HTR-8/SVneo (cell line): ENCODE measurements around the gene HDLBP.

Experiments used
- DNase-seq: peaks from one replicate; pipeline ENCODE4 v3.0.0; 2011; ENCODE audit warnings: low spot score, mixed read lengths; ENCODE audit not compliant: insufficient read length
- FAIRE-seq: peaks from 2 replicates; lab custom pipeline; 2011; peaks lifted over from hg19 to GRCh38; lab: Jason Lieb, UNC

The HDLBP gene

GRCh38 chr2:241234066-241234790 is 81.2 kb downstream of the HDLBP start:
- DNase-seq (no peak), FAIRE-seq (no peak)

- FAIRE-seq (no peak), DNase-seq (no peak)
These were observed 82.5 kb downstream of the HDLBP start for GRCh38 chr2:241232736-241233575.

GRCh38 chr2:241230435-241230834 is 85.0 kb downstream of the HDLBP start:
- DNase-seq (no peak), FAIRE-seq (no peak)

- DNase-seq (no peak), FAIRE-seq (no peak)
These were observed 85.7 kb downstream of the HDLBP start for GRCh38 chr2:241229563-241230401.

GRCh38 chr2:241228860-241229516 is 86.5 kb downstream of the HDLBP start:
- no peak for DNase-seq
- FAIRE-seq, result no peak

- FAIRE-seq, result no peak
- no peak for DNase-seq
These were observed 87.2 kb downstream of the HDLBP start for GRCh38 chr2:241228081-241228859.

GRCh38 chr2:241227594-241227993 is 87.9 kb downstream of the HDLBP start:
- FAIRE-seq, result no peak
- DNase-seq, result no peak

GRCh38 chr2:241226723-241227572 is 88.5 kb downstream of the HDLBP start:
- DNase-seq, result no peak
- no peak for FAIRE-seq

- no peak for DNase-seq
- FAIRE-seq, result no peak
These were observed 89.5 kb downstream of the HDLBP start for GRCh38 chr2:241225983-241226382.

GRCh38 chr2:241225545-241225944 is 89.9 kb downstream of the HDLBP start:
- FAIRE-seq (no peak), DNase-seq (no peak)

GRCh38 chr2:241224851-241225438 is 90.5 kb downstream of the HDLBP start:
- DNase-seq (no peak), FAIRE-seq (no peak)

GRCh38 chr2:241224018-241224850 is 91.2 kb downstream of the HDLBP start:
- no peak for FAIRE-seq
- DNase-seq, result no peak

- FAIRE-seq (no peak), DNase-seq (no peak)
These were observed 92.1 kb downstream of the HDLBP start for GRCh38 chr2:241223211-241224017.

- FAIRE-seq (no peak), DNase-seq (no peak)
These were observed 95.6 kb downstream of the HDLBP start for GRCh38 chr2:241219856-241220356.

- FAIRE-seq (no peak), DNase-seq (no peak)
These were observed 96.5 kb downstream of the HDLBP start for GRCh38 chr2:241219030-241219382.
